Transverse colon (tissue), 4 donors: ENCODE data around the gene EHMT1. TPM values are rescaled to one million over a fixed set of nuclear protein-coding genes. Genes with fewer than 3 reads are reported as not detected.

Experiments used
- DNase-seq: peaks from one replicate; pipeline ENCODE4 v3.0.0-alpha.2; 2019
- H3K27ac ChIP-seq, 4 donors: fragments of 200-600 bp; sonication (generic); 2 replicates each; pipeline ENCODE4 v1.5.1; 2016 to 2018; ENCODE audit warnings: inconsistent platforms in 4 of 4
- H3K27me3 ChIP-seq: fragments of 200-600 bp; sonication (generic); 2 replicates; pipeline ENCODE4 v1.5.1; 2017; ENCODE audit warnings: inconsistent platforms
- H3K36me3 ChIP-seq, 4 donors: fragments of 200-600 bp; sonication (generic); 2 replicates each; pipeline ENCODE4 v1.5.1; 2017 to 2019; ENCODE audit warnings: inconsistent platforms in 4 of 4
- H3K4me1 ChIP-seq, 4 donors: fragments of 200-600 bp; sonication (generic); 2 replicates each; pipeline ENCODE4 v1.5.1; 2017 to 2020; ENCODE audit warnings: inconsistent platforms in 4 of 4
- H3K4me3 ChIP-seq, 4 donors: fragments of 200-600 bp; sonication (generic); 1 replicate in 1 of 4; 2 replicates in 3 of 4; pipeline versions ENCODE4 v1.5.1 to v1.6.1; 2017 to 2019; ENCODE audit warnings: inconsistent platforms in 4 of 4
- H3K9me3 ChIP-seq, 2 donors: fragments of 200-600 bp; sonication (generic); 2 replicates each; pipeline ENCODE4 v1.5.1; 2017 to 2019; ENCODE audit warnings: inconsistent platforms in 2 of 2
- CTCF ChIP-seq, 5 experiments: fragments of 200-600 bp in 3 of 5; fragments of 450-650 bp in 2 of 5; sonication (generic) in 3 of 5; IDR thresholded peaks; 1 replicate in 2 of 5; 2 replicates in 3 of 5; pipeline ENCODE4 v1.5.1; 2016 to 2017; ENCODE audit warnings: antibody characterized with exemption in 5 of 5, inconsistent platforms in 3 of 5, mild to moderate bottlenecking in 2 of 5, moderate library complexity in 1 of 5
- EP300 ChIP-seq: sonication (generic); formaldehyde crosslinking; IDR thresholded peaks from one replicate; pipeline ENCODE4 v1.6.1; 2017; ENCODE audit warnings: antibody characterized with exemption, low read depth
- POLR2A ChIP-seq: fragments of 450-650 bp; IDR thresholded peaks from one replicate; pipeline ENCODE4 v1.6.1; 2016; ENCODE audit warnings: antibody characterized with exemption, mild to moderate bottlenecking, moderate library complexity
- POLR2AphosphoS5 ChIP-seq, 3 donors: sonication (generic); formaldehyde crosslinking; IDR thresholded peaks; one replicate each; pipeline ENCODE4 v1.6.1; 2016; ENCODE audit warnings: antibody characterized with exemption in 3 of 3
- WGBS, 2 donors: methylation state at CpG; one replicate each; pipeline ENCODE4 v1.1.5; 2018; ENCODE audit warnings: low coverage in 1 of 2; 5-methylcytosine and 5-hydroxymethylcytosine counted together
- in situ Hi-C, 4 donors: fragments of 200-750 bp; cut with MboI; loops; one replicate each; pipeline versions ENCODE4 v1.15.0 to v1.15.1; 2017; ENCODE audit warnings: low sequenced_read_pairs in 3 of 4, low pct_ligation_motif_present in 1 of 4, low pct_unique_long_range_greater_than_20kb in 1 of 4
- intact Hi-C: fragments of 100-400 bp; cut with DNase I; formaldehyde crosslinking; loops from one replicate; pipeline ENCODE4 v1.15.1; 2023; ENCODE audit warnings: low total_unique reads
- total RNA-seq, 4 donors: library from RNA; depleted of rRNA; stranded (reverse); fragments of >200 nt; gene quantifications; one replicate each; pipeline ENCODE4 v1.1.0, GENCODE V29; 2016

The EHMT1 gene
- total RNA-seq, 4 donors from 2014 or later, result 93.8 to 184 (median 139) TPM

GRCh38 chr9:137739371-137740309 lies 120.8 kb downstream of the EHMT1 start:
- Histone ChIP-seq H3K27ac (peak overlapping the region in 2 of 4 donors; percentile 25 to 41), H3K36me3 (peaks cover 0 to 7% (median 3%) of the 10 kb centered on the region in 4 donors), H3K4me1 (peaks cover 6 to 14% (median 9%) of the 10 kb centered on the region in 4 donors), H3K9me3 (no peaks in the 10 kb centered on the region), H3K4me3 (no peak overlapping the region), H3K27me3 (no peaks in the 10 kb centered on the region)
- 70 to 79% methylated on average over 2 to 12 of the region's 12 CpGs for WGBS, 2 donors
- intact Hi-C loops (no loop called here), in situ Hi-C loops (no loop called here)
- TF ChIP-seq EP300 (no peak), CTCF (IDR thresholded peaks at IDR 0.05) (no peak), POLR2A (no peak), POLR2AphosphoS5 (IDR thresholded peaks at IDR 0.05) (no peak)
- no peak for DNase-seq

GRCh38 chr9:137740312-137740711 lies 121.5 kb downstream of the EHMT1 start:
- WGBS, 2 donors, result 69 to 81% methylated on average over 7 to 9 of the region's 9 CpGs
- no peak for DNase-seq
- peaks cover 0 to 12% (median 4%) of the 10 kb centered on the region in 4 donors for H3K36me3 ChIP-seq
- peak overlapping the region in 1 of 4 donors; percentile 25 for H3K27ac ChIP-seq
- H3K4me3 ChIP-seq, result no peak overlapping the region
- no peaks in the 10 kb centered on the region for H3K9me3 ChIP-seq
- TF ChIP-seq CTCF (IDR thresholded peaks at IDR 0.05) (peak in 1 of 5 experiments; percentile 12), POLR2A (no peak)
- intact Hi-C loops (no loop called here), in situ Hi-C loops (no loop called here)
- no peaks in the 10 kb centered on the region for H3K27me3 ChIP-seq
- peaks cover 6 to 14% (median 9%) of the 10 kb centered on the region in 4 donors for H3K4me1 ChIP-seq

DNA sequence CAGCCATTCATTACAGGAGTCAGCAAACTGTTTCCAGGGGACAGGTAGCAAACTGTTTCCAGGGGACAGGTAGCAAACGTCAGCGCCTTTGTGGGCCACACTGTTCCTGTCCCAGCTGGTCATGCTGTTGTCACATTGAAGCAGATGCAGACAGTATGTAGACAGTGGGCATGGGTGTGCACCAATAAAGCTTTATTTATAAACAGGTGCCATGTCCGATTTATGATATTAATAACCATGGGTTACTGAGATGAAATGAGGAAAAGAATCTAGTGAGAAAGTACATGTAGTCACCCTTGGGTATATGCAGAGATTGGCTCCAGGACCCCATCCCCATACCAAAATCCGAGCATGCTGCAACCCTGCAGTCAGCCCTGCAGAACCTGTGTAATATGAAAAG lies 122.5 kb downstream of the EHMT1 start:
- in situ Hi-C loops (no loop called here), intact Hi-C loops (no loop called here)
- Histone ChIP-seq H3K36me3 (peaks cover 0 to 22% (median 2%) of the 10 kb centered on the region in 4 donors), H3K4me3 (no peak overlapping the region), H3K27me3 (no peaks in the 10 kb centered on the region), H3K9me3 (no peaks in the 10 kb centered on the region), H3K27ac (no peak overlapping the region), H3K4me1 (peaks cover 6 to 14% (median 9%) of the 10 kb centered on the region in 4 donors)
- TF ChIP-seq EP300 (no peak), POLR2A (no peak), CTCF (IDR thresholded peaks at IDR 0.05) (no peak), POLR2AphosphoS5 (IDR thresholded peaks at IDR 0.05) (no peak)
- DNase-seq, result no peak
- 83 to 93% methylated on average over 4 of the region's 4 CpGs for WGBS, 2 donors

DNA sequence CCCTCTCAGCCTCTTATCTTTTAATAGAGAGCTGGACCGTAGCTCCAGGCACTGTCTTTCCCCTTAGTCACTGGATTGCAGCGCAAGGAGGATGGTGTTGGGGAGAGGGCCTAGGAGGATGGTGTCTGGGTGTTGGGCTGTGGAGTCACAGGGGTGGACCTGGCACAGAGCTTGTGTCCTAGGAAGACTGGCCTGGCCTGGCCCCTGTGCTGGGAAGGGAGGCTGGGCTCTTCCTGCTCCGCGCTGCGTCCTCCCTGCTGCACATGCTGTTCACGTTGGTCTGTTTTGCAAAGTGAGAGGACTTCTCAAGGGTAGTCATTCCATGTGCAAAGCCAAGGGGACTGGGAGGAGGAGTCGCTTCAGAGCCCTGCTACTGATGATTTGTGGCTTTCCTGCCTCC lies 123.9 kb downstream of the EHMT1 start:
- in situ Hi-C loops, result no loop called here
- H3K4me1 ChIP-seq, result peaks cover 6 to 14% (median 9%) of the 10 kb centered on the region in 4 donors
- intact Hi-C loops, result no loop called here
- H3K27ac ChIP-seq, result no peak overlapping the region
- peaks cover 0 to 23% (median 5%) of the 10 kb centered on the region in 4 donors for H3K36me3 ChIP-seq
- H3K4me3 ChIP-seq, result no peak overlapping the region
- DNase-seq, result no peak
- no peaks in the 10 kb centered on the region for H3K27me3 ChIP-seq
- no peak for TF ChIP-seq CTCF (IDR thresholded peaks at IDR 0.05)
- TF ChIP-seq POLR2AphosphoS5 (IDR thresholded peaks at IDR 0.05), result no peak
- no peak for TF ChIP-seq POLR2A
- 94% methylated on average over 7 of the region's 7 CpGs; no CpG with 5 or more reads in 1 of the 2 donors for WGBS, 2 donors
- H3K9me3 ChIP-seq, result no peaks in the 10 kb centered on the region
